ENCODE results near the gene SH3RF3.
"Not testable (repeated sequence)": the region's sequence is repeated elsewhere in the genome, so short reads cannot be mapped to it uniquely, and the experiment has no call there.

Gene SH3RF3

GRCh38 chr2:109160714-109161440, 31.9 kb downstream of the SH3RF3 start:
- DNase-seq = no peak

GRCh38 chr2:109162367-109162766, 33.4 kb downstream of the SH3RF3 start:
- DNase-seq = not testable (repeated sequence)

- DNase-seq = no peak
These were observed 34.0 kb downstream of the SH3RF3 start for GRCh38 chr2:109162999-109163398.

- DNase-seq = no peak
These were observed 35.3 kb downstream of the SH3RF3 start for GRCh38 chr2:109164311-109164710.

- no peak for DNase-seq
These were observed 35.8 kb downstream of the SH3RF3 start for GRCh38 chr2:109164739-109165221.

- no peak for DNase-seq
These were observed 37.8 kb downstream of the SH3RF3 start for GRCh38 chr2:109166811-109167210.

GRCh38 chr2:109168086-109168485, 39.1 kb downstream of the SH3RF3 start:
- no peak for DNase-seq

- no peak for DNase-seq
These were observed 39.7 kb downstream of the SH3RF3 start for GRCh38 chr2:109168716-109169115.

- no peak for DNase-seq
These were observed 41.6 kb downstream of the SH3RF3 start for GRCh38 chr2:109170645-109171044.

GRCh38 chr2:109171444-109172334, 42.7 kb downstream of the SH3RF3 start:
- DNase-seq = no peak

GRCh38 chr2:109172556-109173105, 43.6 kb downstream of the SH3RF3 start:
- DNase-seq = no peak

- no peak for DNase-seq
These were observed 44.5 kb downstream of the SH3RF3 start for GRCh38 chr2:109173311-109174171.

- no peak for DNase-seq
These were observed 45.2 kb downstream of the SH3RF3 start for GRCh38 chr2:109174214-109174613.

- no peak for DNase-seq
These were observed 45.8 kb downstream of the SH3RF3 start for GRCh38 chr2:109174626-109175349.

GRCh38 chr2:109175350-109175678, 46.3 kb downstream of the SH3RF3 start:
- DNase-seq = no peak

GRCh38 chr2:109176928-109177327, 47.9 kb downstream of the SH3RF3 start:
- DNase-seq = no peak

GRCh38 chr2:109177635-109178034, 48.6 kb downstream of the SH3RF3 start:
- no peak for DNase-seq

- no peak for DNase-seq
These were observed 50.0 kb downstream of the SH3RF3 start for GRCh38 chr2:109178968-109179367.

- no peak for DNase-seq
These were observed 51.8 kb downstream of the SH3RF3 start for GRCh38 chr2:109180786-109181185.

- no peak for DNase-seq
These were observed 53.4 kb downstream of the SH3RF3 start for GRCh38 chr2:109182426-109182825.

GRCh38 chr2:109183871-109184270, 54.9 kb downstream of the SH3RF3 start:
- DNase-seq = no peak

- no peak for DNase-seq
These were observed 55.4 kb downstream of the SH3RF3 start for GRCh38 chr2:109184368-109184767.
